Ovary (tissue), 10 donors: ENCODE results near the gene PTMA. TPM values are rescaled to one million over a fixed set of nuclear protein-coding genes. Genes with fewer than 3 reads are reported as not detected.
A peak's percentile ranks its signal among the peaks of the same experiment; 100 is the strongest.
"Not testable (repeated sequence)": the region's sequence is repeated elsewhere in the genome, so short reads cannot be mapped to it uniquely, and the experiment has no call there.

Source experiments
- DNase-seq, 5 donors: peaks; one replicate each; pipeline ENCODE4 v3.0.0-alpha.2; 2019 to 2020
- H3K27ac ChIP-seq, 2 donors: fragments of 200-600 bp; one replicate each; pipeline versions ENCODE4 v1.5.1 to v1.8.0; 2019 to 2022
- H3K27me3 ChIP-seq: fragments of 200-600 bp; one replicate; pipeline ENCODE4 v1.8.0; 2022
- H3K36me3 ChIP-seq: fragments of 200-600 bp; sonication (generic); one replicate; pipeline ENCODE4 v1.5.1; 2019
- H3K4me1 ChIP-seq: one replicate; pipeline ENCODE4 v1.8.1; 2013; ENCODE audit warnings: mild to moderate bottlenecking, moderate library complexity; ENCODE audit not compliant: insufficient read depth
- H3K4me3 ChIP-seq: fragments of 200-600 bp; sonication (generic); one replicate; pipeline ENCODE4 v1.5.1; 2017
- H3K9me3 ChIP-seq, 2 donors: fragments of 200-600 bp in 1 of 2; sonication (generic) in 1 of 2; one replicate each; pipeline versions ENCODE4 v1.5.1 to v1.8.1; 2013 to 2019; ENCODE audit warnings: mild to moderate bottlenecking in 1 of 2, moderate library complexity in 1 of 2
- EP300 ChIP-seq: sonication (generic); formaldehyde crosslinking; IDR thresholded peaks from one replicate; pipeline ENCODE4 v1.6.1; 2017; ENCODE audit warnings: antibody characterized with exemption
- POLR2A ChIP-seq: fragments of 450-650 bp; IDR thresholded peaks from one replicate; pipeline ENCODE4 v1.6.1; 2017; ENCODE audit warnings: antibody characterized with exemption, mild to moderate bottlenecking, moderate library complexity
- WGBS, 3 donors: extraction: QIAGEN DNeasy Blood & Tissue Kit in 1 of 3; methylation state at CpG; one replicate each; pipeline versions ENCODE4 v1.1.5 to v1.1.7; 2013 to 2017; 5-methylcytosine and 5-hydroxymethylcytosine counted together
- intact Hi-C, 4 donors: fragments of 100-400 bp; cut with DNase I; formaldehyde crosslinking; loops; one replicate each; pipeline versions ENCODE4 v1.11.0 to v1.15.1; 2022 to 2023
- long read RNA-seq, 3 donors: library from polyadenylated mRNA in 2 of 3; unstranded in 2 of 3; transcript quantifications; one replicate each; pipeline ENCODE4 v2.0.0 and lab custom pipeline, GENCODE V29; 2021 to 2026
- polyA plus RNA-seq, 2 donors: library from polyadenylated mRNA; stranded (reverse); fragments of 200-250 nt in 1 of 2; fragments of 350-450 nt in 1 of 2; fragmentation: Illumina TruSeq in 1 of 2; extraction: RNeasy Lipid Tissue Mini Kit (QIAGEN cat#74804) in 1 of 2; gene quantifications; one replicate each; pipeline ENCODE4 v1.2.3, GENCODE V29; 2013 to 2014
- total RNA-seq, 7 donors: library from RNA; depleted of rRNA in 2 of 7; stranded (reverse); fragments of >200 nt in 2 of 7; fragmentation: NEBNext Ultra II Directional in 3 of 7; extraction: Animal tissue kit (Norgen Biotek cat#: 25700) in 3 of 7; gene quantifications; one replicate each; pipeline versions ENCODE4 v1.1.0 to v1.2.4, GENCODE V29; 2016 to 2023
- TF ChIP-seq, protein P1 (sequence below), 3 donors: fragments of 450-650 bp in 2 of 3; fragments of 200-600 bp in 1 of 3; IDR thresholded peaks; one replicate each; pipeline versions ENCODE4 v1.5.1 to v1.8.0; 2016 to 2022; ENCODE audit warnings: antibody characterized with exemption in 3 of 3, mild to moderate bottlenecking in 1 of 3
- donor health status: DM: no; HTN: no; CAD: no; lungs with moderate emphysema.
- donor health status: DM: no; HTN: no; CAD: no.
- donor health status: Bipolar disorder and iron deficiency.
- donor health status: DM: yes; HTN: yes; CAD: no.
- donor health status: DM: no; HTN: no; CAD: no.
- donor health status: DM: yes; HTN: yes; CAD: no.

The PTMA gene
- total RNA-seq (1,000 to 10,000 TPM in 2 of 7 donors, 100 to 1,000 TPM in 5; 755 to 1,301 (median 902) TPM), polyA plus RNA-seq (1,000 to 10,000 TPM; 1,827 to 1,991 TPM)
- long read RNA-seq, donor 1, transcript PTMA-201 (5 exons, 1,212 nt): minor isoform, 65 of 774 reads
- long read RNA-seq, donor 1, transcript PTMA-202 (5 exons, 1,221 nt): major isoform, 571 of 774 reads
- long read RNA-seq, donor 1, partial matches to known transcripts: 106 of 774 reads
- long read RNA-seq, donor 1, other reads (novel, unspliced or antisense): 28 of 774 reads
- long read RNA-seq, donor 2, transcript PTMA-201 (5 exons, 1,212 nt): minor isoform, 71 of 953 reads
- long read RNA-seq, donor 2, transcript PTMA-202 (5 exons, 1,221 nt): major isoform, 660 of 953 reads
- long read RNA-seq, donor 2, transcript PTMA-206 (5 exons, 863 nt): minor isoform, 6 of 953 reads
- long read RNA-seq, donor 2, transcript PTMA-211 (4 exons, 621 nt): minor isoform, 6 of 953 reads
- long read RNA-seq, donor 2, partial matches to known transcripts: 177 of 953 reads
- long read RNA-seq, donor 2, other reads (novel, unspliced or antisense): 30 of 953 reads
- long read RNA-seq, donor 3, transcript PTMA-201 (5 exons, 1,212 nt): minor isoform, 64 of 835 reads
- long read RNA-seq, donor 3, transcript PTMA-202 (5 exons, 1,221 nt): major isoform, 719 of 835 reads
- long read RNA-seq, donor 3, partial matches to known transcripts: 21 of 835 reads
- long read RNA-seq, donor 3, other reads (novel, unspliced or antisense): 30 of 835 reads

DNA sequence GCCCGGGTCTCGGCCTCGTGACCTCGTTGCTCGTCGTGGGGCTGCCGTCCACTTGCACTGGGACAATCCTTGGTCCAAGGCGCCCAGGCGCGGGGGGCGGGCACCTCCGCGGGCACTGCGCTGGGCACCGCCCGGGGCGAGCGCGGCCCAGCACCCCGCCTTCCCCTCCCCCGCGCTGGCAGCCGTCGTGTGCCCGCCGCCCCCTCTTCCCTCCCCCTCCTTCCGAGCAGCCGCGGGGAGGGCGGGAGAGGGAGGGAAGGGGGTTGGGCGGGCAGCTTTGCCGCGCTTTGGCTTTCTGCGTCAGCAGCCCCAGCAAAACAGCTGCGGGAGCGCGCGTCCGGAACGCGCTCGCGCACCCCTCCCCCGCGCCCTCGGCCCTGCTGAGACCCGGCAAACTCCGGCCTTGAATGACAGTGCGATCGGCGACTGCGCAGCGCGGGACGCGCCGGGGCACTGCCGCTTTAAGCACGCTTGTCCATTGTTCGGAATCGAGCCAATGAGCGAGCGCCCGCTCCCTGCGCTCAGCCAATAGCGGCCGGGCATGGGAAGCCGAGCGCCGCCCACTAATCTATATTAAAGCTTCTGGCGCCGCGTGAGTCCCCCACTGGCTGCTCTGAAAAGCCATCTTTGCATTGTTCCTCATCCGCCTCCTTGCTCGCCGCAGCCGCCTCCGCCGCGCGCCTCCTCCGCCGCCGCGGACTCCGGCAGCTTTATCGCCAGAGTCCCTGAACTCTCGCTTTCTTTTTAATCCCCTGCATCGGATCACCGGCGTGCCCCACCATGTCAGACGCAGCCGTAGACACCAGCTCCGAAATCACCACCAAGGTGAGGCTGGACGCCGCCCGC, at the start of gene PTMA:
Gene PTMA, plus strand, starts transcription at position 599 of the 846 bp plus-strand sequence. Its CDS starts 182 bp downstream, at position 781.
- no peaks in the 10 kb centered on the region for H3K36me3 ChIP-seq
- no peaks in the 10 kb centered on the region for H3K27me3 ChIP-seq
- peaks cover 13% of the 10 kb centered on the region for H3K4me1 ChIP-seq
- no peaks in the 10 kb centered on the region for H3K9me3 ChIP-seq
- TF ChIP-seq EP300 (peak; percentile 77), POLR2A (peak; percentile 96)
- TF ChIP-seq, protein P1, sequence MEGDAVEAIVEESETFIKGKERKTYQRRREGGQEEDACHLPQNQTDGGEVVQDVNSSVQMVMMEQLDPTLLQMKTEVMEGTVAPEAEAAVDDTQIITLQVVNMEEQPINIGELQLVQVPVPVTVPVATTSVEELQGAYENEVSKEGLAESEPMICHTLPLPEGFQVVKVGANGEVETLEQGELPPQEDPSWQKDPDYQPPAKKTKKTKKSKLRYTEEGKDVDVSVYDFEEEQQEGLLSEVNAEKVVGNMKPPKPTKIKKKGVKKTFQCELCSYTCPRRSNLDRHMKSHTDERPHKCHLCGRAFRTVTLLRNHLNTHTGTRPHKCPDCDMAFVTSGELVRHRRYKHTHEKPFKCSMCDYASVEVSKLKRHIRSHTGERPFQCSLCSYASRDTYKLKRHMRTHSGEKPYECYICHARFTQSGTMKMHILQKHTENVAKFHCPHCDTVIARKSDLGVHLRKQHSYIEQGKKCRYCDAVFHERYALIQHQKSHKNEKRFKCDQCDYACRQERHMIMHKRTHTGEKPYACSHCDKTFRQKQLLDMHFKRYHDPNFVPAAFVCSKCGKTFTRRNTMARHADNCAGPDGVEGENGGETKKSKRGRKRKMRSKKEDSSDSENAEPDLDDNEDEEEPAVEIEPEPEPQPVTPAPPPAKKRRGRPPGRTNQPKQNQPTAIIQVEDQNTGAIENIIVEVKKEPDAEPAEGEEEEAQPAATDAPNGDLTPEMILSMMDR (IDR thresholded peaks at IDR 0.05): peak in 2 of 3 donors; percentile 27 to 39
- peak within 1 kb of the TSS; percentile 100 for H3K27ac ChIP-seq
- DNase-seq: peak; percentile 100
- 0 to 1% (median 1%) methylated on average over 58 to 90 of the region's 97 CpGs for WGBS, 3 donors
- intact Hi-C loops: loop anchor here in 2 of 4 donors (2.0 to 5.0 kb wide), 2 partner anchors 46 to 103 kb away; no protein-coding TSS in a partner anchor
- peak within 1 kb of the TSS; percentile 81 for H3K4me3 ChIP-seq

DNA sequence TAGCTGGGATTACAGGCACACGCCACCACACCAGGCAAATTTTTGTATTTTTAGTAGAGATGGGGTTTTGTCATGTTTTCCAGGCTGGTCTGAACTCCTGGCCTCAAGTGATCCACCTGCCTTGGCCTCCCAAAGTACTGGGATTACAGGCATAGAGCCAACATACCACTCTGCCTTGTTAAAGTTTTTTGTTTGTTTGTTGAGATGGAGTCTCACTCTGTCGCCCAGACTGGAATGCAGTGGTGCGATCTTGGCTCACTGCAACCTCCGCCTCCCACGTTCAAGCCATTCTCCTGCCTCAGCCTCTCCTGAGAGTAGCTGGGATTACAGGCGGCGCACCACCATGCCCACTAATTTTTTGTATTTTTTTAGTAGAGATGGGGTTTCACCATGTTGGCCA, 48.3 kb upstream of the PTMA start:
- 86 to 92% (median 89%) methylated on average over 7 of the region's 7 CpGs for WGBS, 3 donors
- H3K4me1 ChIP-seq: not testable (repeated sequence)

GRCh38 chr2:231660860-231661259, 47.5 kb upstream of the PTMA start:
- Histone ChIP-seq H3K27ac (no peak overlapping the region), H3K9me3 (no peaks in the 10 kb centered on the region), H3K4me3 (no peak overlapping the region), H3K27me3 (no peaks in the 10 kb centered on the region), H3K36me3 (no peaks in the 10 kb centered on the region), H3K4me1 (peaks cover 5% of the 10 kb centered on the region)
- intact Hi-C loops: loop anchor here in 1 of 4 donors (5.0 kb wide), 1 partner anchor 46 kb away; the partner anchor contains the start of gene PTMA
- WGBS, 3 donors: 83 to 93% (median 90%) methylated on average over 8 of the region's 8 CpGs
- DNase-seq: peak in 1 of 5 donors; percentile 19
- TF ChIP-seq POLR2A (no peak), EP300 (no peak)
- TF ChIP-seq, protein P1 (IDR thresholded peaks at IDR 0.05): no peak

More for the DNA sequence above, 48.3 kb upstream of the PTMA start:
- not testable (repeated sequence) for H3K27ac ChIP-seq, H3K9me3 ChIP-seq, H3K27me3 ChIP-seq, H3K4me3 ChIP-seq, H3K36me3 ChIP-seq
- intact Hi-C loops: loop anchor here in 1 of 4 donors (5.0 kb wide), 1 partner anchor 47 kb away; the partner anchor contains the start of gene PTMA
- peak in 1 of 5 donors; percentile 15 for DNase-seq

- Histone ChIP-seq H3K27me3 (no peaks in the 10 kb centered on the region), H3K4me1 (peaks cover 5% of the 10 kb centered on the region), H3K9me3 (no peaks in the 10 kb centered on the region), H3K27ac (peak overlapping the region; percentile 69 to 85), H3K4me3 (peak overlapping the region; percentile 47), H3K36me3 (no peaks in the 10 kb centered on the region)
- WGBS, 3 donors: 63 to 64% (median 64%) methylated on average over 28 of the region's 28 CpGs
- TF ChIP-seq, protein P1 (IDR thresholded peaks at IDR 0.05): no peak
- TF ChIP-seq POLR2A (no peak), EP300 (no peak)
- DNase-seq: peak in 1 of 5 donors; percentile 29
- intact Hi-C loops: loop anchor here in 1 of 4 donors (5.0 kb wide), 1 partner anchor 46 kb away; the partner anchor contains the start of gene PTMA
Observed at GRCh38 chr2:231661422-231662027, 46.8 kb upstream of the PTMA start.
